Measurements from ENCODE around the gene PGAP6.
"Not testable (repeated sequence)": the region's sequence is repeated elsewhere in the genome, so short reads cannot be mapped to it uniquely, and the experiment has no call there.

The PGAP6 gene

GRCh38 chr16:422179-422578, 40.4 kb upstream of the PGAP6 start:
- not testable (repeated sequence) for H3K9me3 ChIP-seq (ENCODE audit: control insufficient read depth, insufficient read depth, low read length); H3K36me3 ChIP-seq (ENCODE audit: control insufficient read depth, insufficient read depth, low read length); DNase-seq (ENCODE audit: low read depth, low spot score); H3K27ac ChIP-seq (ENCODE audit: low read length); H3K4me3 ChIP-seq (ENCODE audit: low read length); H3K4me1 ChIP-seq (ENCODE audit: control insufficient read depth, insufficient read depth, low read length)
- WGBS (ENCODE audit: insufficient coverage, insufficient read length) = no CpG with 5 or more reads among the region's 13 CpGs
- peaks cover 15% of the 10 kb centered on the region for H3K27me3 ChIP-seq (ENCODE audit: control insufficient read depth, insufficient read depth, low read length)

GRCh38 chr16:415170-415498, 33.4 kb upstream of the PGAP6 start:
- not testable (repeated sequence) for DNase-seq (ENCODE audit: low read depth, low spot score); H3K27ac ChIP-seq (ENCODE audit: low read length); H3K4me1 ChIP-seq (ENCODE audit: control insufficient read depth, insufficient read depth, low read length); H3K9me3 ChIP-seq (ENCODE audit: control insufficient read depth, insufficient read depth, low read length); H3K27me3 ChIP-seq (ENCODE audit: control insufficient read depth, insufficient read depth, low read length); H3K4me3 ChIP-seq (ENCODE audit: low read length)
- peaks cover 12% of the 10 kb centered on the region for H3K36me3 ChIP-seq (ENCODE audit: control insufficient read depth, insufficient read depth, low read length)
- WGBS (ENCODE audit: insufficient coverage, insufficient read length) = no CpG with 5 or more reads among the region's 3 CpGs

GRCh38 chr16:414395-415169, 32.8 kb upstream of the PGAP6 start:
- no peaks in the 10 kb centered on the region for H3K9me3 ChIP-seq (ENCODE audit: control insufficient read depth, insufficient read depth, low read length)
- no peaks in the 10 kb centered on the region for H3K4me1 ChIP-seq (ENCODE audit: control insufficient read depth, insufficient read depth, low read length)
- H3K36me3 ChIP-seq (ENCODE audit: control insufficient read depth, insufficient read depth, low read length) = peaks cover 12% of the 10 kb centered on the region
- no peaks in the 10 kb centered on the region for H3K27me3 ChIP-seq (ENCODE audit: control insufficient read depth, insufficient read depth, low read length)
- H3K27ac ChIP-seq (ENCODE audit: low read length) = no peak overlapping the region
- no peak for DNase-seq (ENCODE audit: low read depth, low spot score)
- no CpG with 5 or more reads among the region's 21 CpGs for WGBS (ENCODE audit: insufficient coverage, insufficient read length)
- no peak overlapping the region for H3K4me3 ChIP-seq (ENCODE audit: low read length)

- no peak overlapping the region for H3K4me3 ChIP-seq (ENCODE audit: low read length)
- no peaks in the 10 kb centered on the region for H3K4me1 ChIP-seq (ENCODE audit: control insufficient read depth, insufficient read depth, low read length)
- no peaks in the 10 kb centered on the region for H3K27me3 ChIP-seq (ENCODE audit: control insufficient read depth, insufficient read depth, low read length)
- peaks cover 12% of the 10 kb centered on the region for H3K36me3 ChIP-seq (ENCODE audit: control insufficient read depth, insufficient read depth, low read length)
- DNase-seq (ENCODE audit: low read depth, low spot score) = no peak
- no peaks in the 10 kb centered on the region for H3K9me3 ChIP-seq (ENCODE audit: control insufficient read depth, insufficient read depth, low read length)
- H3K27ac ChIP-seq (ENCODE audit: low read length) = no peak overlapping the region
- no CpG with 5 or more reads among the region's 26 CpGs for WGBS (ENCODE audit: insufficient coverage, insufficient read length)
Measured at GRCh38 chr16:411576-412265, 29.9 kb upstream of the PGAP6 start.

GRCh38 chr16:410516-411178, 28.9 kb upstream of the PGAP6 start:
- Histone ChIP-seq H3K9me3 (ENCODE audit: control insufficient read depth, insufficient read depth, low read length) (no peaks in the 10 kb centered on the region), H3K27me3 (ENCODE audit: control insufficient read depth, insufficient read depth, low read length) (no peaks in the 10 kb centered on the region), H3K27ac (ENCODE audit: low read length) (no peak overlapping the region), H3K36me3 (ENCODE audit: control insufficient read depth, insufficient read depth, low read length) (peaks cover 12% of the 10 kb centered on the region), H3K4me1 (ENCODE audit: control insufficient read depth, insufficient read depth, low read length) (no peaks in the 10 kb centered on the region), H3K4me3 (ENCODE audit: low read length) (no peak overlapping the region)
- DNase-seq (ENCODE audit: low read depth, low spot score) = no peak
- no CpG with 5 or more reads among the region's 36 CpGs for WGBS (ENCODE audit: insufficient coverage, insufficient read length)

GRCh38 chr16:407253-407652, 25.5 kb upstream of the PGAP6 start:
- H3K27me3 ChIP-seq (ENCODE audit: control insufficient read depth, insufficient read depth, low read length) = no peaks in the 10 kb centered on the region
- H3K36me3 ChIP-seq (ENCODE audit: control insufficient read depth, insufficient read depth, low read length) = peaks cover 12% of the 10 kb centered on the region
- H3K27ac ChIP-seq (ENCODE audit: low read length) = no peak overlapping the region
- no CpG with 5 or more reads among the region's 16 CpGs for WGBS (ENCODE audit: insufficient coverage, insufficient read length)
- DNase-seq (ENCODE audit: low read depth, low spot score) = no peak
- no peak overlapping the region for H3K4me3 ChIP-seq (ENCODE audit: low read length)
- H3K4me1 ChIP-seq (ENCODE audit: control insufficient read depth, insufficient read depth, low read length) = no peaks in the 10 kb centered on the region
- no peaks in the 10 kb centered on the region for H3K9me3 ChIP-seq (ENCODE audit: control insufficient read depth, insufficient read depth, low read length)

- H3K4me3 ChIP-seq (ENCODE audit: low read length) = no peak overlapping the region
- 0 out of 2 replicates have a peak, but pooled peaks cover 2% of the 10 kb centered on the region for H3K36me3 ChIP-seq (ENCODE audit: control insufficient read depth, insufficient read depth, low read length)
- H3K27me3 ChIP-seq (ENCODE audit: control insufficient read depth, insufficient read depth, low read length) = no peaks in the 10 kb centered on the region
- no peaks in the 10 kb centered on the region for H3K9me3 ChIP-seq (ENCODE audit: control insufficient read depth, insufficient read depth, low read length)
- H3K4me1 ChIP-seq (ENCODE audit: control insufficient read depth, insufficient read depth, low read length) = no peaks in the 10 kb centered on the region
- DNase-seq (ENCODE audit: low read depth, low spot score) = no peak
- no CpG with 5 or more reads among the region's 27 CpGs for WGBS (ENCODE audit: insufficient coverage, insufficient read length)
- no peak overlapping the region for H3K27ac ChIP-seq (ENCODE audit: low read length)
Measured at GRCh38 chr16:405548-406506, 24.0 kb upstream of the PGAP6 start.

- Histone ChIP-seq H3K4me1 (ENCODE audit: control insufficient read depth, insufficient read depth, low read length) (no peaks in the 10 kb centered on the region), H3K4me3 (ENCODE audit: low read length) (no peak overlapping the region), H3K27ac (ENCODE audit: low read length) (no peak overlapping the region), H3K36me3 (ENCODE audit: control insufficient read depth, insufficient read depth, low read length) (peaks cover 5% of the 10 kb centered on the region; the same call in 1 of the 2 replicates), H3K9me3 (ENCODE audit: control insufficient read depth, insufficient read depth, low read length) (no peaks in the 10 kb centered on the region), H3K27me3 (ENCODE audit: control insufficient read depth, insufficient read depth, low read length) (no peaks in the 10 kb centered on the region)
- DNase-seq (ENCODE audit: low read depth, low spot score) = no peak
- no CpG with 5 or more reads among the region's 12 CpGs for WGBS (ENCODE audit: insufficient coverage, insufficient read length)
Measured at GRCh38 chr16:404971-405486, 23.3 kb upstream of the PGAP6 start.

- Histone ChIP-seq H3K9me3 (ENCODE audit: control insufficient read depth, insufficient read depth, low read length) (no peaks in the 10 kb centered on the region), H3K4me1 (ENCODE audit: control insufficient read depth, insufficient read depth, low read length) (peaks cover 4% of the 10 kb centered on the region; the same call in 1 of the 2 replicates), H3K4me3 (ENCODE audit: low read length) (peak within 1 kb of the TSS; percentile 96), H3K27me3 (ENCODE audit: control insufficient read depth, insufficient read depth, low read length) (no peaks in the 10 kb centered on the region), H3K27ac (ENCODE audit: low read length) (no peak within 1 kb of the TSS), H3K36me3 (ENCODE audit: control insufficient read depth, insufficient read depth, low read length) (peaks cover 15% of the 10 kb centered on the region)
- WGBS (ENCODE audit: insufficient coverage, insufficient read length) = no CpG with 5 or more reads among the region's 91 CpGs
- no peak for DNase-seq (ENCODE audit: low read depth, low spot score)
Measured at GRCh38 chr16:401468-402348, 19.9 kb upstream of the PGAP6 start, which contains the start of gene DECR2. TSS of gene DECR2 (plus strand) at chr16:401885. CDS start at chr16:401964, 79 bp downstream.
